GM15510 (cell line): ENCODE measurements around the gene EFCAB14.

Experiments used
- POLR2A ChIP-seq: IDR thresholded peaks from 3 replicates; pipeline ENCODE4 v1.6.1; 2011; ENCODE audit warnings: borderline replicate concordance; ENCODE audit not compliant: insufficient read length; ENCODE audit errors: extremely low read depth

Gene EFCAB14, protein sequence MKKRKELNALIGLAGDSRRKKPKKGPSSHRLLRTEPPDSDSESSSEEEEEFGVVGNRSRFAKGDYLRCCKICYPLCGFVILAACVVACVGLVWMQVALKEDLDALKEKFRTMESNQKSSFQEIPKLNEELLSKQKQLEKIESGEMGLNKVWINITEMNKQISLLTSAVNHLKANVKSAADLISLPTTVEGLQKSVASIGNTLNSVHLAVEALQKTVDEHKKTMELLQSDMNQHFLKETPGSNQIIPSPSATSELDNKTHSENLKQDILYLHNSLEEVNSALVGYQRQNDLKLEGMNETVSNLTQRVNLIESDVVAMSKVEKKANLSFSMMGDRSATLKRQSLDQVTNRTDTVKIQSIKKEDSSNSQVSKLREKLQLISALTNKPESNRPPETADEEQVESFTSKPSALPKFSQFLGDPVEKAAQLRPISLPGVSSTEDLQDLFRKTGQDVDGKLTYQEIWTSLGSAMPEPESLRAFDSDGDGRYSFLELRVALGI

DNA sequence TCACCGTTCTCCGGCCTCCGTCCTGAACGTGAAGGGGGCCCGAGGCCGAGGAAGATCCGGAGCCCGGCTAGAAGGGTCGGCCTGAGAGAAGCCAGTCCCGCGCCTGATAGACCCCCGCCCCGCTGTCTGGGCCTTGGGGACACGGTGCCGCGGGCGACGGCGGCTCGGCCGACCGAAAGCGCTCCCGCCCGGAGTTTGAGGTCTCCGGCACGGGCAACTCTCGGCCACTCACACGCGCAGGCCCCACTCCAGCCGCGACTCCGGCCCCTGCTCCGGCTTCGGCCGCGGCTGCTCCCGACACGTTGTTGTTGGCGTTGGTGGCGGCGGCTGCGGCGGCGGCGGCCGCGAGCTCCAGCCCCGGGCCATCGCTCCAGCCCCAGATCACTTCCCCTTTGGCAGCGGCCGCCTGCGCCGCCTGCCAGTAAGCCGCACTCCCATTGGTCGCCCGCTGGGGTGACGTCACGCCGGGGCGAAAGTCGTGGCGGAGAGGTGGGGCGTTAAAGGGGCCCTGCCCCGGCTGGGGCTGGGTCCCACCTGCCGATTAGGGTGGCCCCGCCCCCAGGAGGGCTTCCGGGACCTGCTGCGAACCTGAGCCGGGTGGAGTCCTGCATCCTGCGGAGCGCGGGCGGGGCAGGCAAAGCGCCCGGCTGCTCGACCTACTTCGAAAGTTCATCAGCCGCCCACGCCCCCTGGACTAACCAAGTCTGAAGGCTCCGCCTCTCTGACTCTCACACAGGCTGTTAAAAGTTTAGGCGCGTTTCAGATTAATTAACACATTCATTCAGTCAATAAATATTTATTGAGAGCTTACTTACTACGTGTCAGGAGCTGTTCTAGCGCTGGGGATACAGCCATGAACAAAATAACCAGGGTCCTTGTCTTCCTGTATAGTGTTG lies at the start of gene EFCAB14:
Gene EFCAB14 (minus strand): TSS at position 388 of the 896 bp plus-strand sequence. CDS start 1,027 bp downstream, outside the sequence.
- peak; percentile 82 for TF ChIP-seq POLR2A

DNA sequence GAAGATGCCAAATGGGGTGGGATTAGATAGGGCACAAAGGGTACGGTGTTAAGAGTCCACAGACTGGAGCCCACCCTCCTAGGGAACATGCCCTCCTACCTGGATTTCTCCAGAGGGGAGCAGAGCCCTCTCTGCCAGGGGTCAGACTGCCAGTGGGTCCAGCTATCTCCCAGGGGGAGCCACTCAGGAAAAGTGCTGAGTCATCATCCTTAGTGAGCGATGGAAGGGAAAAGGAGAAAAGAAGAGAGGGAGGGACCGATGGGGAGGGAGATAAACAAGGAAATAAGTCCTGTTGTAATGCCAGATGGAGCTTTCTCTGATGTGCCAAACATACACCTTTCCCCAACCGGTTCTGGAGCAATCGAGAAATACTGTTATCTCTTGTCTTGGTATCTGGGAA lies 49.5 kb upstream of the EFCAB14 start:
- TF ChIP-seq POLR2A: no peak

GRCh38 chr1:46767649-46768282 lies 48.9 kb upstream of the EFCAB14 start:
- TF ChIP-seq POLR2A: no peak

DNA sequence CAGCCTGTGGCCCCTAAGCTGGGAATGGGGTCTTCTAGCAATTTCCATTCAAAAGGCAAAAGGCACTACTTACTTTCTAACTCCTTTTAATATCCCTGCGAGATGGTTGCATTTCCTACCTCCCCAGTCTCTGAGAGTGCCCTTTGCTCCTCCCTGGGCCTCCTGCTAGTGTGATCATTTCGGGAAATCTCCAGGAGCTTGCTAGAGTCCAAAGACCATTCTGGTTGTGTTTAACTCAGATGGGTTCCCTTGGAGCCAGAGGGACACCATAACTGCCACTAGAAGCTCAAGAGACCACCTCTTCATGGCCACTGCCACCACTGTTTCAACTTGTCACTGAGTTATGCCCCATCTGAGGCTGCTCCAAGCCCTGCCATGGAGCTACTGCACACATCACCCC lies 45.5 kb upstream of the EFCAB14 start:
- no peak for TF ChIP-seq POLR2A

- TF ChIP-seq POLR2A: no peak
Measured at GRCh38 chr1:46761740-46762139, 42.8 kb upstream of the EFCAB14 start.

GRCh38 chr1:46760558-46761166 lies 41.7 kb upstream of the EFCAB14 start:
- TF ChIP-seq POLR2A: no peak

GRCh38 chr1:46757956-46758528 lies 39.1 kb upstream of the EFCAB14 start:
- no peak for TF ChIP-seq POLR2A

- TF ChIP-seq POLR2A: no peak
Measured at GRCh38 chr1:46757247-46757955, 38.5 kb upstream of the EFCAB14 start.

GRCh38 chr1:46755121-46755520 lies 36.2 kb upstream of the EFCAB14 start:
- no peak for TF ChIP-seq POLR2A

- no peak for TF ChIP-seq POLR2A
Measured at GRCh38 chr1:46753985-46754384, 35.1 kb upstream of the EFCAB14 start.

DNA sequence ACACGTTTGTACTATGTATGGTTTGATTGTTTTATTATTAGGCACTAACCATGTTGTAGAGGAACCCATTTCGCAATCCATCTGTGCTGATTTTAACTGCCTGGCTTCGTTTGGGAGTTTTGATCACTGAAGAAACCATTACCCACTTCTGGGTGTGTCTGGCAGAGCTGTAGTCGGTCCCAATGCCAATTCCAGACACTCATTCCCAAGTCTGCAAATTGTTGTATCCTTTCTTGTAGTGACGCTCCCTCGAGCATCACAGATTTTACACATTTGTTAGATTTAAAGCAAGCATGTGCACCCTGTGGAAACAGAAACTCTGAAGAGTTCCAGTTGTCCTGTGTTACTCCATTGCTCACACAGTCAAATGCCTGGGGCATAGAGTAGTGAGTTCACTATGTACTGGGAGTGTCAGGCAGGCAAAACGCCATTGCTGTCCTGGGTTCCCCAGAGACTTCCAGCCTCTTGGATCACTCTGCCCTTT lies 31.0 kb upstream of the EFCAB14 start:
- TF ChIP-seq POLR2A: no peak

- no peak for TF ChIP-seq POLR2A
Measured at GRCh38 chr1:46749404-46749803, 30.5 kb upstream of the EFCAB14 start.

GRCh38 chr1:46747683-46748288 lies 28.9 kb upstream of the EFCAB14 start:
- TF ChIP-seq POLR2A: no peak
